Measurements from ENCODE around the gene FAM3D.

Gene FAM3D

DNA sequence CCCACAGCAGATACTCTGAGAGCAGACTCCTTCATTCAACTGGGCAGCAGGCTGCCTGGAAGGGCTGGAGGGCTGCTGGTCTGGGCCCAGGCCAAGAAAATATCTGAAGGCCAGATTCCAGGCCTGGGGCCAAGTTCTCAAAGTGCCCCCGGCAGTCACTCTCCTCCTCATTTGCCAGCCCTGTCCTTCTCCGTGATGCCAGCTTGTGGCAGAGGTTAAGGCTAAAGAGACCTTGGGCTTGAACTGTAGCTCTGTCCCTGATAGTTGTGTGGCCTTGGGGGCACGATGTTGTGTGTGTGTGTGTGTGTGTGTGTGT lies 39.0 kb downstream of the FAM3D start:
- DNase-seq (ENCODE audit: low spot score) = peak; percentile 18

GRCh38 chr3:58626841-58627569 lies 39.6 kb downstream of the FAM3D start:
- DNase-seq (ENCODE audit: low spot score) = no peak

GRCh38 chr3:58625196-58625824 lies 41.3 kb downstream of the FAM3D start:
- DNase-seq (ENCODE audit: low spot score) = no peak

DNA sequence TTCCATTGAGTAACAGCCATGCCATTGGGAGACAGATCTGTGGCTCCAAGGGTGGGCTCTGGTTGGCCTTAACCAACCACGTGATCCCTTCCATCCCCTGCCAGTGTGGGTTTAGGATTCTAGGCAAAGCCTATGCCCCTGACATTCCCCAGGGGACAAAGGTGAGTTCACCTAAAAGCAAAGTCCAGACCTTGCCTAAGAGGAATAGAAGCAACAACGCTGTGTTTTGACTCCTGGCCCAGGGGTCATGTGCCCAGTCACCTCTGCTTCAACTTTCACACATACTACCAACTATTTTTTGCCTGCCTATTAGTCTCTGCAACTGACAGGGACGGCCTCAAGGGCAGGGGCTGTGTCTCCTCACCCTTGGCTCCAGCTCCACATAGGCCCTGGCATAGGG lies 42.0 kb downstream of the FAM3D start:
- no peak for DNase-seq (ENCODE audit: low spot score)

DNA sequence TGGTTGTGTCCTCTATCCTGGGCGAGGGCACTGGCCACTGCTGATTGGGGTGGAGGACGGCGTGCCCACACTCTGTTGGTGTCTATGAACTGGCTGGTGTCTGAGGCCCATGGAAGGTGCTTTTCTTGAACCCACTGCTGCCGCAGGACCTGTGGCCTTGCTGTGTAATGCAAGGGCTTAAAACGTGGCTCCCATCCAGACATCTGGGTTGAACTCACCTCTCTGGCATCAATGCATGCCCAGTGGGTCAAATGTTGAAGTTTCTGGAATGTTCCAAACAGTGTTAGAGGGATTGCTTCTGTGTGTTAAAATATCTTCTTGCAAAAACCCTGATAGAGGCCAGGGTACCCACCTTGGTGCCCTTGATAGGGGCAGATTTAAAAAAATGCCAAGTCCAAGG lies 42.6 kb downstream of the FAM3D start:
- no peak for DNase-seq (ENCODE audit: low spot score)

GRCh38 chr3:58623478-58623877 lies 43.1 kb downstream of the FAM3D start:
- DNase-seq (ENCODE audit: low spot score) = no peak

GRCh38 chr3:58622892-58623291 lies 43.7 kb downstream of the FAM3D start:
- DNase-seq (ENCODE audit: low spot score) = no peak

DNA sequence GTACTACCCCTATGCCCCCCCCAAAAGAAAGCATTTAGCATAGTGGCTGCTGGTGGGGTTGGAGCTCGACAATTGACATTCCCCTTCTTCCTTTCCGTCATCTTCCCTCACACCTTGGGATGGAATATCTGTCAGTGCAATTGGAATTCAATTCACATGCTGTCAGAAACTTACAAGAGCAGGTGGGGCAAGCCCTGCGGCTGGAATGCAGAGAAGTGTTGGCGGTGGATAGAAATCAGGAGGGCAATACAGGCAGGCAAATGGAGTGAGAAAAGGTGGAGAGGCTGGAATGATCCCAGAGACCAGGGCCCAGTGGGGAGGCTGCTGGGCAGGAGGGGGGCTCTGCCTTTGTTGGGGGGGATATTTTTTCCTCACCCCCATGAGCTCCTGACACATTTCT lies 44.1 kb downstream of the FAM3D start:
- DNase-seq (ENCODE audit: low spot score) = no peak

DNA sequence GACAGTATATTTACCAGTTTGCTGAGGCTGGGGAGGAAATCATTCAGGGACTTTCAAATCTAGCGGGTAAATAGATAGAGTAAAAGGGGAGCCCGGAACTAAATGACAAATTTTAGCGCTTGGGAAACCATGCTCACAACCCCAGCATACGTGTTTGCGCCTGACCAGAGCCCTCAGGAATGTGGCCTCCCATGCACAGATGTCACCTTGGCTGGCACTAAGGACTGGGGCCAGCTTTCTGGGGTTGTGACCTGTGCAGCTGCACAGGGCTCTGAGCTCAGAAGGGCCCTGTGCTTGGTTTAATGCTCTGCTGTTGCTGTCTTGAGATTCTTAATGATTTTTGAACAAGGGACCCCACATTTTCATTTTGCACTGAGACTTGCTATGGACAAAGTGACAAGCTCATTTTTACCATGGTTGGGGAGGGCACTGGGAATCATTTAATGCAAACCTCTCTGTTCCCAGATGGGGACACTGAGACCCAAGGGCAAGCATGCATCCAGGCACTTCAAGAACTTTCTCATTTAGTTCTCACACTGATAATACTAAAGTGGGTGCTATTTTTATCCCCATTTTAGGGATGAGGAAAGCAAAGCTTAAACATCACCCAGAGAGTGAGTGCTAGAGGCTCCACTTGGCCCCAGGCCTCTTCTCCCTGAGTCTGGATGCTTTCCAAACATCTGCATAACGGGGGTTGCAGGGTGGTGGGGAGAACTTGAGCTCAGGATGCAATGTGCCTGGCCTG lies 45.3 kb downstream of the FAM3D start:
- DNase-seq (ENCODE audit: low spot score) = no peak

DNA sequence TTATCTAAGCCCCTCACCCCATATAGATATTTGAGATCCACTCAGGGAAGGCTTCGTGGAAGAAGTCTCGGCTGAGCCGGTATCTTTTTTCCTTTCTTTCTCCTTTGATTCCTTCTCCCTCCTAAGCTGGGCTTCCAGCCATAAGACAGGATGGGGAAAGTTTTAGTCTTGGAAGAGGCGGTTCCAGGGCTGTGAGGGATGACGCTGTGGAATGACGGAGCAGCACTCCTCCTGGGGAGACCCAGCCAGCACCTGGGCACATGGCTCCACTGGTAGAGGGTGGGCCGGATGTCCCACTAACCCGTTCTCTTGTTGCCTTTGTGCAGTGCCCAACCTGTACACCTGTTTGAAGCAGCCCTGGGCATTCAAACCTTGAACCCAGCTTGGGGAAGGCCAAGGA lies 46.2 kb downstream of the FAM3D start:
- DNase-seq (ENCODE audit: low spot score) = no peak

DNA sequence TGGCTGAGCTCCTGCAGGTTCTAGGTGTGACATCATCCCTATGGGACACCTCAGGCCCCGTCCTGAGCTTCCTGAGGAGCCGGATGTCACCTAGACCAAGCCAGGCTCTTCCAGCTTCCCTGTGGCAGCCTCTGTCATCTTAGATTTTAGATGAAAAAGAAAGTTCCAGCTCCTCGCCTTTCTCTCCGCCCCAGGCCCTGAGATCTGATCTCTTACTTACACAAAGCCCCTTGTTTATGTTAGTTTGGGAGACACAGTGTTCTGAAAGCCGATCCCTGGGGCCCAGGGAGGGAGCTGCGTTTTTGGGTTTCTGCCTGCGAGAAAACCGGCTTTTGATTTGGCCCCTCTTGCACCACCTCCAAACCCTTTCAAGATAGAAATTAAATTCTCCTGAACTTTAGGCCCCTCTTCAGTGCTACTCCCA lies 49.2 kb downstream of the FAM3D start:
- DNase-seq (ENCODE audit: low spot score) = no peak

DNA sequence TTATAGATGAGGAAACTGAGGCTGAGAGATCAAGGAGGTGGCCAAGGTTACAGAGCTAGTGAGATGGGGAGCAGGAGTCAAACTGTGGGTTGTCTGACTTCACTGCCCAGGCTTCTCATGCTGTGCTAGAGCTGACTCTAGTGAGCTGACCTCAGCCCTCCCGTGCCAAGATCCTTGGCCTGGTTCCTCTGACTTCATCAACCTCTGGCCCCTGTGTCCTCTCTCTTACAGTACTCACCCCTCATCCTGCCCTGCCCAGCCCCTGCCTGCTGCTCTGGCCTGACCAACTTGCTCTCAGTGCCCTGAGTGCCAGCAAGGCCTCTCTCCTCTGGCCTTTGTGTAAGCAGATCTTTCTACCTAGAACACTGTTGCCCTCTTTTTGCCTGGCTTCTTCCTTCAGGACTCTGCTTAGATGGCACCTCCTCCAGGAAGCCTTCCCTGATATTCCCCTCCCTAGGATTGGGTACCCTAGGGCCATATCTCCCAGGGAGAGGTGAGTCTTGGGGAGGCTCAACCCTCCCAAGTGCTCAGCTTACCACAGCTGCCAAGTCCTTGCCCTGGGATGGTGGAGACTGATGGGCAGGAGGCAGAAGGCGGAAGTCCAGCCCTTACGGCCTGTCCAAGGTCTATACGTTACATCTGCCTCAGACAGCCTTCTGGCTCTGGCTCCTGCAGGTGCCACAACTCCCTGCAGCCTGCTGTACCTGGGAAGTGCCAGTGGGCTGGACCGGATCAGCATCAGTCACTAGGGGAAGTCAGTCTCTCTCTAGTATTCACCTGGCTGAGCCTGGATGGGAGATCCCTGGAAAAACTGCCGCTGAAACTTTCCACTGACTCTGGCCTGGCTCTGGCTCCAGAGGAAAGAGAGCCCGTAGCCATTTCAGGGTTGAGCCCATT lies 53.1 kb downstream of the FAM3D start:
- DNase-seq (ENCODE audit: low spot score) = no peak

GRCh38 chr3:58612830-58613229 lies 53.7 kb downstream of the FAM3D start:
- no peak for DNase-seq (ENCODE audit: low spot score)

DNA sequence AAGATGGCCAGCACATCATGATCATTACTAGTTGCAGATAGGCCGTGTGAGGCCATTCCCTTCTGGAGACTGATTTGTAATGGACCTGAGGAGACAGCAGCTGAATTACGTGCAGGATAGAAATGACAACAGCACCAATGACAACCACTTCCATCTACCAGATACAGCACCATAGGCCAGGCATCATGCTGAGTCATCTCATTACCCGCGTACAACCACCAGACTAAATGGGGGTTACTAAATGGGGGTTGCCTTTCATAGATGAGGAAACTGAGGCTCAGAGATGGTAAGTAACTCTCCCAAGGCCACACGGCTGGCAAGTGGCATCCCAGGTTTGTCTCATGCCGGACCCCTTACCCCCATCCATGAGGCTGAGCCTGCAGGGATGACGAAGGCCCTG lies 56.6 kb downstream of the FAM3D start:
- DNase-seq (ENCODE audit: low spot score) = no peak

GRCh38 chr3:58608648-58609047 lies 57.9 kb downstream of the FAM3D start:
- DNase-seq (ENCODE audit: low spot score) = peak; percentile 60

GRCh38 chr3:58607816-58608215 lies 58.8 kb downstream of the FAM3D start:
- DNase-seq (ENCODE audit: low spot score) = no peak

DNA sequence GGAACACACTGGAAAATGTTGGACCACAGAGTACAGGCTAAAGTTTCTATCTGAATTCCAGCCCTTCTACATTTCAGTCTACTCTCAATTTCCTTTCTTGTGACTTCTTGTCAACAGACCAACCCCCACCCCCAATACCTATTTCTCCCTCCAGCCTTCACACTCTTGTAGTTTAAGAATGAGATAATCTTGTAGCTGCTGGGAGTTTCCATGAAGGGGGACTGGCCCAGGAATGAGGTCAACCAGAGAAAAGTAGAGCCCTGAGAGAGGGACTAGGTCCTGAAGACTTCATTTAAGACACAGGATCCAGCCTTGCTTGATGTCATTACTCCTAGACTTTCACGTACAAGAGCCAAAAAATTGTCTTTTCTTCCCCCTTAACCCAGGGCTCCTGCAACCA lies 59.9 kb downstream of the FAM3D start:
- no peak for DNase-seq (ENCODE audit: low spot score)

DNA sequence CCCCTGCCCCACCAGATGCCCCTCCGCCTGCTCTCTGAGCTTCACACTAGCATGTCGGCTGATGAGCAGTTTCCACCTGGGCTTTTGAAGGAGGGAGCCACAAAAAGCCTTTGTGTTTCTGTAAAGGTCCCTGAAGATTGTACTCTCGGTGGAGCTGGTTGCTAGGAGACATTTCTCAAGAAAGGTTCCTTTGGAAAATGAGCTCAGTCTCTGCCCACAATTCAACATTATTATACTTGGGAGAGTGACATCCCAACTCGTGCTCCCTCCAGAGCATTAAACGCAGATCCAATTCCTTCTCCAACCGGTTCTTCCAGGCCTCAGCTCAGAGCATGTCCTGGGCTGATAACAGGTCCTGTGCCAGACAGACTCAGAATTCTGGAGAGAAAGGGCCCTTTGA lies 62.5 kb downstream of the FAM3D start:
- no peak for DNase-seq (ENCODE audit: low spot score)

- DNase-seq (ENCODE audit: low spot score) = no peak
These were observed 63.0 kb downstream of the FAM3D start for GRCh38 chr3:58603606-58604005.

- DNase-seq (ENCODE audit: low spot score) = no peak
These were observed 68.7 kb downstream of the FAM3D start for GRCh38 chr3:58597770-58598310.

DNA sequence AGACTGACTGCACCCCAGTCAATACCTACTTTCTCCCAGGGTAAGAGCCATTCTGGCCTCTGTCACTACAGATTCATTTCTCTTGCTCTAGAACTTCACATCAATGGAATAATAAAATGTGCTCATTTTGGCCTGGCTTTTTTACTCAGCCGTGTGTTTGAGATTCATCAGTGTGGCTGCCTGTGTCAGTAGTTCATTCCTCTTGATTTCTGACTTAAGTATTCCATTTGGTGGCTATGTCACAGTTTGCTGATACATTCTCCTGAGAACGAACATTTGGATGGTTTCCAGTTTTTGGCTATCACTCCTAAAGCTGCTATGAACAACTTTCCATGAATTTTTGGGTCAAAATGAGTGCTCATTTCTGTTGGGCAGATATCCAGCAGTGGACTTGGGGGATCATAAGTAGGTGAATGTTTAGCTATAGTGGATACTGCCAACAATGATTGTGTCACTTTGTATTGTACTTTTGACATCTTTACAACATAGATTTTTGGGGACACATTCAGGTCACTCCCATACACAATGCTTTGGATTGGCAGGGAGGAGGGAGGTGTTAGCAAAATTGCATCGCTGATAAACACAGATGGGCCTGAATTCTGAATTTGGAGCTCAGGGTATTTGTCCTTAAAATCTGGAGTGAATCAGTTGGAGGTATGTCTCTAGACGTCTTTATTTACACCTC lies 69.6 kb downstream of the FAM3D start:
- DNase-seq (ENCODE audit: low spot score) = no peak

GRCh38 chr3:58594117-58594516 lies 72.5 kb downstream of the FAM3D start:
- no peak for DNase-seq (ENCODE audit: low spot score)
